Measurements from ENCODE around the gene PDGFRB. TPM values are rescaled to one million over a fixed set of nuclear protein-coding genes. Genes with fewer than 3 reads are reported as not detected.

The PDGFRB gene
- total RNA-seq, 1 experiment from 2014 or later, result 0.34 TPM

- Histone ChIP-seq H4K20me1 (ENCODE audit: insufficient read depth) (no peaks in the 10 kb centered on the region), H3K4me1 (ENCODE audit: control insufficient read depth in 1 of 2, insufficient read depth in 2 of 2, low read length in 2 of 2) (peaks cover 0 to 3% of the 10 kb centered on the region in 2 experiments; a peak in 1 of 4 replicates), H3K4me2 (ENCODE audit: low read length) (no peak overlapping the region), H3K4me3 (replicated peaks in 1 of 2; ENCODE audit: low read depth in 1 of 2, low read length in 2 of 2) (no peak overlapping the region), H3K9me3 (ENCODE audit: control insufficient read depth in 1 of 2, insufficient read depth in 1 of 2, low read depth in 1 of 2, low read length in 2 of 2) (no peaks in the 10 kb centered on the region), H3K27me3 (ENCODE audit: insufficient read depth, low read length) (no peaks in the 10 kb centered on the region), H3K27ac (ENCODE audit: low read depth, low read length) (no peak overlapping the region), H3K79me2 (ENCODE audit: insufficient read depth, low read length) (no peaks in the 10 kb centered on the region), H3K36me3 (ENCODE audit: control insufficient read depth in 1 of 2, insufficient read depth in 2 of 2, low read length in 2 of 2) (no peaks in the 10 kb centered on the region), H3K9ac (ENCODE audit: low read length) (no peak overlapping the region), H2AFZ (ENCODE audit: low read depth, low read length, poor library complexity, severe bottlenecking) (no peak overlapping the region), H3K9me2 (ENCODE audit: insufficient read depth) (no peaks in the 10 kb centered on the region)
- no peak for ATAC-seq
- CTCF ChIA-PET, result interaction anchor here (1.0 kb wide), 1 partner anchor 10 kb away, joined by 3 read pairs; no protein-coding TSS in a partner anchor
- BruUV-seq (replicated peaks), result no TSS peak
- RAD21 ChIA-PET (ENCODE audit: low non-redundant PET in 1 of 2, low total read pairs in 2 of 2, uncharacterized antibody in 2 of 2, unreplicated experiment in 2 of 2), result no interaction called here
- DNase-seq (ENCODE audit: low read depth, low spot score), result no peak
- intact Hi-C loops (cut with micrococcal nuclease), result no loop called here
- TF ChIP-seq SIN3A (IDR thresholded peaks at IDR 0.05; ENCODE audit: low read depth) (no peak), JUND (IDR thresholded peaks at IDR 0.05) (no peak), SRF (IDR thresholded peaks at IDR 0.05; ENCODE audit: low read depth) (no peak), ATF3 (IDR thresholded peaks at IDR 0.05) (no peak), EZH2 (IDR thresholded peaks at IDR 0.05) (no peak), REST (IDR thresholded peaks at IDR 0.05; ENCODE audit: low read depth) (no peak), CEBPB (IDR thresholded peaks at IDR 0.05; ENCODE audit: low read depth) (no peak), ELF1 (IDR thresholded peaks at IDR 0.05; ENCODE audit: borderline replicate concordance, low read depth) (no peak)
- POLR2A ChIA-PET, result no interaction called here
These were observed 90.3 kb downstream of the PDGFRB start for GRCh38 chr5:150065346-150065745.

Data from HCT116 (cell line).